Upper lobe of right lung (tissue), 1 donor: ENCODE measurements around the gene TCOF1. TPM values are rescaled to one million over a fixed set of nuclear protein-coding genes. Genes with fewer than 3 reads are reported as not detected.

Experiments used
- ATAC-seq: fragments of 200-7000 bp; cut with Tn5 transposase; one replicate; pipeline ENCODE4 v1.9.1; 2020; ENCODE audit warnings: mild to moderate bottlenecking, moderate library complexity
- DNase-seq: peaks from one replicate; pipeline ENCODE4 v3.0.0-alpha.2; 2020
- H3K27ac ChIP-seq: fragments of 200-600 bp; one replicate; pipeline ENCODE4 v1.8.0; 2022
- H3K27me3 ChIP-seq: fragments of 200-600 bp; one replicate; pipeline ENCODE4 v1.8.0; 2022; ENCODE audit warnings: mild to moderate bottlenecking
- H3K36me3 ChIP-seq: fragments of 200-600 bp; one replicate; pipeline ENCODE4 v1.8.0; 2022
- H3K4me1 ChIP-seq: fragments of 200-600 bp; one replicate; pipeline ENCODE4 v1.8.0; 2022
- H3K4me3 ChIP-seq: fragments of 200-600 bp; one replicate; pipeline ENCODE4 v1.8.0; 2022; ENCODE audit warnings: mild to moderate bottlenecking
- H3K9me3 ChIP-seq: fragments of 200-600 bp; one replicate; pipeline ENCODE4 v1.8.0; 2022
- CTCF ChIP-seq: fragments of 200-600 bp; IDR thresholded peaks from one replicate; pipeline ENCODE4 v1.8.0; 2022; ENCODE audit warnings: antibody characterized with exemption
- intact Hi-C: fragments of 100-400 bp; cut with DNase I; formaldehyde crosslinking; loops from one replicate; pipeline ENCODE4 v1.11.0; 2022
- total RNA-seq: library from RNA; stranded (reverse); fragmentation: NEBNext Ultra II Directional; extraction: Animal tissue kit (Norgen Biotek cat#: 25700); gene quantifications from one replicate; pipeline ENCODE4 v1.2.1, GENCODE V29; 2021
- donor health status: DM: no; HTN: yes; CAD: no; lungs with severe emphysema.

TCOF1 gene
- total RNA-seq, 1 donor from 2014 or later = 31.1 TPM

GRCh38 chr5:150377964-150378694 lies 20.6 kb downstream of the TCOF1 start:
- intact Hi-C loops = no loop called here
- H3K4me3 ChIP-seq = no peak overlapping the region
- no peaks in the 10 kb centered on the region for H3K4me1 ChIP-seq
- H3K27me3 ChIP-seq = no peaks in the 10 kb centered on the region
- no peak for DNase-seq
- no peaks in the 10 kb centered on the region for H3K9me3 ChIP-seq
- no peak for TF ChIP-seq CTCF
- no peak for ATAC-seq
- H3K27ac ChIP-seq = no peak overlapping the region
- H3K36me3 ChIP-seq = peaks cover 100% of the 10 kb centered on the region

- Histone ChIP-seq H3K27ac (no peak overlapping the region), H3K9me3 (no peaks in the 10 kb centered on the region), H3K4me1 (no peaks in the 10 kb centered on the region), H3K36me3 (peaks cover 96% of the 10 kb centered on the region), H3K27me3 (no peaks in the 10 kb centered on the region), H3K4me3 (no peak overlapping the region)
- ATAC-seq = no peak
- no peak for TF ChIP-seq CTCF
- intact Hi-C loops = no loop called here
- no peak for DNase-seq
Observed at GRCh38 chr5:150384701-150385100, 27.2 kb downstream of the TCOF1 start.

GRCh38 chr5:150386024-150386855 lies 28.7 kb downstream of the TCOF1 start:
- H3K27ac ChIP-seq = no peak overlapping the region
- H3K27me3 ChIP-seq = no peaks in the 10 kb centered on the region
- no peak overlapping the region for H3K4me3 ChIP-seq
- H3K9me3 ChIP-seq = no peaks in the 10 kb centered on the region
- H3K4me1 ChIP-seq = no peaks in the 10 kb centered on the region
- no peak for TF ChIP-seq CTCF
- ATAC-seq (no peak), DNase-seq (no peak)
- intact Hi-C loops = no loop called here
- peaks cover 96% of the 10 kb centered on the region for H3K36me3 ChIP-seq

GRCh38 chr5:150389531-150390266 lies 32.2 kb downstream of the TCOF1 start:
- intact Hi-C loops = no loop called here
- ATAC-seq = no peak
- H3K36me3 ChIP-seq = peaks cover 96% of the 10 kb centered on the region

More at GRCh38 chr5:150389531-150390266, 32.2 kb downstream of the TCOF1 start:
- no peak overlapping the region for H3K27ac ChIP-seq
- H3K4me3 ChIP-seq = no peak overlapping the region
- H3K4me1 ChIP-seq = no peaks in the 10 kb centered on the region
- no peak for TF ChIP-seq CTCF
- no peaks in the 10 kb centered on the region for H3K27me3 ChIP-seq
- DNase-seq = no peak
- no peaks in the 10 kb centered on the region for H3K9me3 ChIP-seq
